ENCODE results near the gene FBXL5.
"Not testable (repeated sequence)": the region's sequence is repeated elsewhere in the genome, so short reads cannot be mapped to it uniquely, and the experiment has no call there.

- TF ChIP-seq CTCF (IDR thresholded peaks at IDR 0.05); ZFX (IDR thresholded peaks at IDR 0.05; ENCODE audit: borderline replicate concordance): not testable (repeated sequence)
These were observed 37.8 kb downstream of the FBXL5 start for GRCh38 chr4:15617407-15617806.
